Neural cell (in vitro differentiated cells): Measurements from ENCODE around the gene USP7. TPM values are rescaled to one million over a fixed set of nuclear protein-coding genes. Genes with fewer than 3 reads are reported as not detected.

ENCODE experiments used
- H2AFZ ChIP-seq: fragments of 200-600, 300-800 bp; sonication (generic), shearing (Covaris generic); 2 replicates; pipeline ENCODE4 v1.6.0; 2014; ENCODE audit warnings: low read depth, mild to moderate bottlenecking, antibody characterized with exemption, low read length, moderate library complexity
- H3F3A ChIP-seq: fragments of 200-600 bp; shearing (Covaris generic); 2 replicates; pipeline ENCODE4 v1.6.1; 2016; ENCODE audit warnings: mild to moderate bottlenecking, moderate library complexity, mixed read lengths, antibody characterized with exemption, low read length; ENCODE audit not compliant: insufficient read depth, poor library complexity, severe bottlenecking
- H3K27ac ChIP-seq: fragments of 200-600, 300-800 bp; sonication (generic), shearing (Covaris generic); 2 replicates; pipeline ENCODE4 v1.5.1; 2014; ENCODE audit warnings: mild to moderate bottlenecking, low read length, moderate library complexity
- H3K27me3 ChIP-seq: fragments of 300-800, 200-600 bp; sonication (generic), shearing (Covaris generic); 2 replicates; pipeline ENCODE4 v1.6.0; 2014; ENCODE audit warnings: mild to moderate bottlenecking, low read depth, low read length, moderate library complexity; ENCODE audit not compliant: insufficient read depth
- H3K36me3 ChIP-seq: fragments of 300-800, 200-600 bp; sonication (generic), shearing (Covaris generic); 2 replicates; pipeline ENCODE4 v1.5.1; 2014; ENCODE audit warnings: mild to moderate bottlenecking, antibody characterized with exemption, low read length, moderate library complexity; ENCODE audit not compliant: insufficient read depth
- H3K4me2 ChIP-seq: fragments of 300-800, 200-600 bp; sonication (generic), shearing (Covaris generic); 2 replicates; pipeline ENCODE4 v1.6.0; 2014; ENCODE audit warnings: mild to moderate bottlenecking, low read length
- H3K4me3 ChIP-seq: fragments of 300-800, 200-600 bp; sonication (generic), shearing (Covaris generic); 2 replicates; pipeline ENCODE4 v1.5.1; 2014; ENCODE audit warnings: mild to moderate bottlenecking, low read length, moderate library complexity
- H3K79me2 ChIP-seq: fragments of 200-600 bp; shearing (Covaris generic); replicated peaks from 2 replicates; pipeline ENCODE4 v1.6.0; 2014; ENCODE audit warnings: mild to moderate bottlenecking, low read length, moderate library complexity; ENCODE audit not compliant: insufficient read depth
- H3K9ac ChIP-seq: fragments of 300-800, 200-600 bp; sonication (generic), shearing (Covaris generic); 2 replicates; pipeline ENCODE4 v1.6.1; 2016; ENCODE audit warnings: mild to moderate bottlenecking, low read length, mixed read lengths
- H3K9me2 ChIP-seq: fragments of 200-600 bp; shearing (Covaris generic); 2 replicates; pipeline ENCODE4 v1.6.1; 2016; ENCODE audit warnings: mild to moderate bottlenecking, low read length, mixed read lengths; ENCODE audit not compliant: insufficient read depth
- H3K9me3 ChIP-seq: fragments of 200-600, 300-800 bp; sonication (generic), shearing (Covaris generic); 2 replicates; pipeline ENCODE4 v1.6.1; 2016; ENCODE audit warnings: mild to moderate bottlenecking, mixed run types, low read length, moderate library complexity, mixed read lengths
- H4K20me1 ChIP-seq: fragments of 200-600 bp; shearing (Covaris generic); 2 replicates; pipeline ENCODE4 v1.6.1; 2016; ENCODE audit warnings: mild to moderate bottlenecking, mixed run types; ENCODE audit not compliant: insufficient read depth
- EP300 ChIP-seq: fragments of 450-650 bp; conservative IDR thresholded peaks from 2 replicates; pipeline ENCODE4 v1.6.1; 2014; ENCODE audit warnings: antibody characterized with exemption, mild to moderate bottlenecking, moderate library complexity; ENCODE audit not compliant: poor library complexity, severe bottlenecking
- EZH2 ChIP-seq: fragments of 200-600, 300-800 bp; shearing (Covaris generic), sonication (generic); IDR thresholded peaks from 2 replicates; pipeline ENCODE4 v1.6.1; 2014; ENCODE audit warnings: antibody characterized with exemption, low read length, borderline replicate concordance, mild to moderate bottlenecking; ENCODE audit not compliant: insufficient read depth, poor library complexity, severe bottlenecking
- MXI1 ChIP-seq: fragments of 450-650 bp; conservative IDR thresholded peaks from 2 replicates; pipeline ENCODE4 v1.6.1; 2014; ENCODE audit warnings: antibody characterized with exemption, mild to moderate bottlenecking; ENCODE audit not compliant: poor library complexity, severe bottlenecking
- POLR2AphosphoS5 ChIP-seq: IDR thresholded peaks from 2 replicates; pipeline ENCODE4 v1.6.1; 2012
- RAD21 ChIP-seq: fragments of 450-650 bp; conservative IDR thresholded peaks from 2 replicates; pipeline ENCODE4 v1.6.1; 2014; ENCODE audit warnings: antibody characterized with exemption, mild to moderate bottlenecking, moderate library complexity
- SMC3 ChIP-seq: fragments of 450-650 bp; conservative IDR thresholded peaks from 2 replicates; pipeline ENCODE4 v1.6.1; 2014; ENCODE audit warnings: antibody characterized with exemption, mild to moderate bottlenecking, moderate library complexity; ENCODE audit not compliant: poor library complexity
- TAF1 ChIP-seq: IDR thresholded peaks from 2 replicates; pipeline ENCODE4 v1.6.1; 2012; ENCODE audit warnings: low read depth
- polyA plus RNA-seq: library from polyadenylated mRNA; depleted of rRNA; stranded (reverse); fragments of >200 nt; gene quantifications from 2 replicates; pipeline ENCODE4 v1.2.3, GENCODE V29; 2014
- TF ChIP-seq, protein P1 (sequence below): IDR thresholded peaks from 2 replicates; pipeline ENCODE4 v1.6.1; 2012; ENCODE audit warnings: borderline replicate concordance
- TF ChIP-seq, protein P2 (sequence below): fragments of 450-650 bp; IDR thresholded peaks from 2 replicates; pipeline ENCODE4 v1.5.1; 2014; ENCODE audit warnings: antibody characterized with exemption, mild to moderate bottlenecking, moderate library complexity; ENCODE audit not compliant: poor library complexity, severe bottlenecking

The USP7 gene
- polyA plus RNA-seq, 1 donor from 2014 or later: 52.5 TPM

DNA sequence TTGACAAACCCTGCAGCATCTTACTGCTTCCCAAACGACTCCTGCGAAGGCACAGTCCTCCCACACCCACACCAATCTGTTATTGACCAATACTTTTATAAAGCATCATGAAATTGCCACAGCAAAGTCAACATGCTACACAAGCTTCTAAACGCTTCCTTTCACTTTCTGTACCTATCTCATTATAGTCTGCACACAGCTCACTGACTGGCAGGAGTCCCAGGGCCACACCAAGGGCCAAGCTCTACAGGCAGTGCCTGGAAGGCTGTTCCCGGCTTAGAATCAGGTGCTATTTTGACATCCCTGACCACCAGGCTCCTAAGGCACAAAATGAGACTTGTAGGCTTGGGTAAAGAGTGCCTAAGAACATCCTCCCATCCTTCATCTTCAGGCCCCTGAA is 39.5 kb downstream of the USP7 start:
- peaks cover 17% of the 10 kb centered on the region for H3K79me2 ChIP-seq
- H3K9me2 ChIP-seq: no peaks in the 10 kb centered on the region
- no peak overlapping the region for H2AFZ ChIP-seq
- H4K20me1 ChIP-seq: peaks cover 4% of the 10 kb centered on the region
- no peak overlapping the region for H3K27ac ChIP-seq
- H3K36me3 ChIP-seq: peaks cover 3% of the 10 kb centered on the region
- no peak overlapping the region for H3K9ac ChIP-seq
- no peaks in the 10 kb centered on the region for H3F3A ChIP-seq
- no peak overlapping the region for H3K4me3 ChIP-seq
- no peaks in the 10 kb centered on the region for H3K27me3 ChIP-seq
- H3K4me2 ChIP-seq: no peak overlapping the region
- no peaks in the 10 kb centered on the region for H3K9me3 ChIP-seq
- TF ChIP-seq POLR2AphosphoS5 (no peak), MXI1 (no peak), EP300 (no peak)

DNA sequence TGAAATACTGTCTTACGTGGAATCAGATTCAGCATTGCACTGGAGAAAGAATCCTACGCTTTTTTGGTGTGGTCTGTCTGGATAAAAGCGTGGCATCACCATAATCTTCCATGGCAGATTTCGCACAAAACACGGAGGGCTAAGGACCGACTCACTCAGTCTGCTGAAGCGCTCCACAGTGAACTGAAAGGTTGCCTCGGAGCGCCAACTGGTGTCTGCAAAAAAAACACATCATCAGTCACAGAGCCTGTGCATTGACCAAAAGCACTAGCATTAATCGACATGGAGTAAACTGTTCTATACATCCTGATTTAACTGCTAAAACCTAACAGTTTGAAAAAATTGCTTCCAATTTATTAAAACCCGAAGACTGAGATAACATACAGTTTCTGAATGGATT is 40.5 kb downstream of the USP7 start:
- no peak overlapping the region for H3K4me2 ChIP-seq
- peaks cover 9% of the 10 kb centered on the region for H3K36me3 ChIP-seq
- no peak overlapping the region for H3K27ac ChIP-seq
- peaks cover 4% of the 10 kb centered on the region for H4K20me1 ChIP-seq
- no peaks in the 10 kb centered on the region for H3K9me3 ChIP-seq
- no peak overlapping the region for H2AFZ ChIP-seq
- no peak overlapping the region for H3K4me3 ChIP-seq
- no peaks in the 10 kb centered on the region for H3K9me2 ChIP-seq
- H3K27me3 ChIP-seq: no peaks in the 10 kb centered on the region
- H3F3A ChIP-seq: no peaks in the 10 kb centered on the region
- TF ChIP-seq EZH2 (no peak), EP300 (no peak), TAF1 (no peak), POLR2AphosphoS5 (no peak), RAD21 (no peak), MXI1 (no peak), SMC3 (no peak)
- TF ChIP-seq, protein P1, sequence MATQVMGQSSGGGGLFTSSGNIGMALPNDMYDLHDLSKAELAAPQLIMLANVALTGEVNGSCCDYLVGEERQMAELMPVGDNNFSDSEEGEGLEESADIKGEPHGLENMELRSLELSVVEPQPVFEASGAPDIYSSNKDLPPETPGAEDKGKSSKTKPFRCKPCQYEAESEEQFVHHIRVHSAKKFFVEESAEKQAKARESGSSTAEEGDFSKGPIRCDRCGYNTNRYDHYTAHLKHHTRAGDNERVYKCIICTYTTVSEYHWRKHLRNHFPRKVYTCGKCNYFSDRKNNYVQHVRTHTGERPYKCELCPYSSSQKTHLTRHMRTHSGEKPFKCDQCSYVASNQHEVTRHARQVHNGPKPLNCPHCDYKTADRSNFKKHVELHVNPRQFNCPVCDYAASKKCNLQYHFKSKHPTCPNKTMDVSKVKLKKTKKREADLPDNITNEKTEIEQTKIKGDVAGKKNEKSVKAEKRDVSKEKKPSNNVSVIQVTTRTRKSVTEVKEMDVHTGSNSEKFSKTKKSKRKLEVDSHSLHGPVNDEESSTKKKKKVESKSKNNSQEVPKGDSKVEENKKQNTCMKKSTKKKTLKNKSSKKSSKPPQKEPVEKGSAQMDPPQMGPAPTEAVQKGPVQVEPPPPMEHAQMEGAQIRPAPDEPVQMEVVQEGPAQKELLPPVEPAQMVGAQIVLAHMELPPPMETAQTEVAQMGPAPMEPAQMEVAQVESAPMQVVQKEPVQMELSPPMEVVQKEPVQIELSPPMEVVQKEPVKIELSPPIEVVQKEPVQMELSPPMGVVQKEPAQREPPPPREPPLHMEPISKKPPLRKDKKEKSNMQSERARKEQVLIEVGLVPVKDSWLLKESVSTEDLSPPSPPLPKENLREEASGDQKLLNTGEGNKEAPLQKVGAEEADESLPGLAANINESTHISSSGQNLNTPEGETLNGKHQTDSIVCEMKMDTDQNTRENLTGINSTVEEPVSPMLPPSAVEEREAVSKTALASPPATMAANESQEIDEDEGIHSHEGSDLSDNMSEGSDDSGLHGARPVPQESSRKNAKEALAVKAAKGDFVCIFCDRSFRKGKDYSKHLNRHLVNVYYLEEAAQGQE: no peak
- TF ChIP-seq, protein P2, sequence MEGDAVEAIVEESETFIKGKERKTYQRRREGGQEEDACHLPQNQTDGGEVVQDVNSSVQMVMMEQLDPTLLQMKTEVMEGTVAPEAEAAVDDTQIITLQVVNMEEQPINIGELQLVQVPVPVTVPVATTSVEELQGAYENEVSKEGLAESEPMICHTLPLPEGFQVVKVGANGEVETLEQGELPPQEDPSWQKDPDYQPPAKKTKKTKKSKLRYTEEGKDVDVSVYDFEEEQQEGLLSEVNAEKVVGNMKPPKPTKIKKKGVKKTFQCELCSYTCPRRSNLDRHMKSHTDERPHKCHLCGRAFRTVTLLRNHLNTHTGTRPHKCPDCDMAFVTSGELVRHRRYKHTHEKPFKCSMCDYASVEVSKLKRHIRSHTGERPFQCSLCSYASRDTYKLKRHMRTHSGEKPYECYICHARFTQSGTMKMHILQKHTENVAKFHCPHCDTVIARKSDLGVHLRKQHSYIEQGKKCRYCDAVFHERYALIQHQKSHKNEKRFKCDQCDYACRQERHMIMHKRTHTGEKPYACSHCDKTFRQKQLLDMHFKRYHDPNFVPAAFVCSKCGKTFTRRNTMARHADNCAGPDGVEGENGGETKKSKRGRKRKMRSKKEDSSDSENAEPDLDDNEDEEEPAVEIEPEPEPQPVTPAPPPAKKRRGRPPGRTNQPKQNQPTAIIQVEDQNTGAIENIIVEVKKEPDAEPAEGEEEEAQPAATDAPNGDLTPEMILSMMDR: no peak
- peaks cover 17% of the 10 kb centered on the region for H3K79me2 ChIP-seq
- H3K9ac ChIP-seq: no peak overlapping the region
